Ishikawa (cell line): ENCODE results near the gene SCN9A.

ENCODE experiments used
- CEBPB ChIP-seq: IDR thresholded peaks from 2 replicates; pipeline ENCODE4 v1.6.1; 2012
- CREB1 ChIP-seq: IDR thresholded peaks from 2 replicates; pipeline ENCODE4 v1.6.1; 2012; ENCODE audit warnings: low read depth
- EGR1 ChIP-seq: IDR thresholded peaks from 2 replicates; pipeline ENCODE4 v1.6.1; 2012
- EP300 ChIP-seq: IDR thresholded peaks from 2 replicates; pipeline ENCODE4 v1.6.1; 2012; ENCODE audit warnings: borderline replicate concordance
- FOXM1 ChIP-seq: IDR thresholded peaks from 2 replicates; pipeline ENCODE4 v1.6.1; 2012; ENCODE audit warnings: low read depth, borderline replicate concordance
- NFIC ChIP-seq: IDR thresholded peaks from 2 replicates; pipeline ENCODE4 v1.6.1; 2012
- TEAD4 ChIP-seq: IDR thresholded peaks from 2 replicates; pipeline ENCODE4 v1.6.1; 2012
- USF1 ChIP-seq: IDR thresholded peaks from 2 replicates; pipeline ENCODE4 v1.6.1; 2012

- TF ChIP-seq NFIC: no peak
- no peak for TF ChIP-seq EP300
- no peak for TF ChIP-seq FOXM1
- no peak for TF ChIP-seq USF1
- no peak for TF ChIP-seq EGR1
- no peak for TF ChIP-seq CEBPB
- TF ChIP-seq CREB1: no peak
- no peak for TF ChIP-seq TEAD4
Observed at GRCh38 chr2:166418853-166419615, 43.3 kb upstream of the SCN9A start.
